Measurements from ENCODE around the gene COPS9.

Gene COPS9

DNA sequence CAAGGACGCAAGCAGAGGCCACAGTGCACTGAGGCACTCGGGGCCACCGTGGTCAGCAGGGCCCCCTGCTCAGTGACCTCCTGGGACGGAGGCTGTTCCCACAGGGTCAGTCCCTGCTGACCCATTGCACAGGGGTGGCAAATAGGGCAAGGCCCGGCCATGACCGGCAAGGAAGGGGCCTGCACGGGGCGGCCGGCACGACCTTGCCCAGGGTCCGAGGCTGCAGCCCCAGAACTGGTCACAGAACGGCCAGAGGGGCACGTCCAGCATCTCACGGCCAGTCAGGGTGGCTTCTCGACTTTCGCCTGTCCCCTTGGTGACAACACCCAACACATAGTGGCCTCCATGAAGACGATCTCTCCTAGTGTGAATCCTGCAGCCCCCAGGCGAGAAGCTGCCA lies 31.9 kb upstream of the COPS9 start:
- no peaks in the 10 kb centered on the region for H3K9me3 Mint-ChIP-seq
- H3K4me1 Mint-ChIP-seq: peaks cover 12% of the 10 kb centered on the region
- no peak overlapping the region for H3K27ac Mint-ChIP-seq
- TF ChIP-seq, protein P1, sequence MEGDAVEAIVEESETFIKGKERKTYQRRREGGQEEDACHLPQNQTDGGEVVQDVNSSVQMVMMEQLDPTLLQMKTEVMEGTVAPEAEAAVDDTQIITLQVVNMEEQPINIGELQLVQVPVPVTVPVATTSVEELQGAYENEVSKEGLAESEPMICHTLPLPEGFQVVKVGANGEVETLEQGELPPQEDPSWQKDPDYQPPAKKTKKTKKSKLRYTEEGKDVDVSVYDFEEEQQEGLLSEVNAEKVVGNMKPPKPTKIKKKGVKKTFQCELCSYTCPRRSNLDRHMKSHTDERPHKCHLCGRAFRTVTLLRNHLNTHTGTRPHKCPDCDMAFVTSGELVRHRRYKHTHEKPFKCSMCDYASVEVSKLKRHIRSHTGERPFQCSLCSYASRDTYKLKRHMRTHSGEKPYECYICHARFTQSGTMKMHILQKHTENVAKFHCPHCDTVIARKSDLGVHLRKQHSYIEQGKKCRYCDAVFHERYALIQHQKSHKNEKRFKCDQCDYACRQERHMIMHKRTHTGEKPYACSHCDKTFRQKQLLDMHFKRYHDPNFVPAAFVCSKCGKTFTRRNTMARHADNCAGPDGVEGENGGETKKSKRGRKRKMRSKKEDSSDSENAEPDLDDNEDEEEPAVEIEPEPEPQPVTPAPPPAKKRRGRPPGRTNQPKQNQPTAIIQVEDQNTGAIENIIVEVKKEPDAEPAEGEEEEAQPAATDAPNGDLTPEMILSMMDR (IDR thresholded peaks at IDR 0.05; ENCODE audit: unreplicated experiment in 3 of 3): no peak
- peaks cover 17% of the 10 kb centered on the region for H3K27me3 Mint-ChIP-seq (ENCODE audit: low read depth)
- no peaks in the 10 kb centered on the region for H3K36me3 Mint-ChIP-seq (ENCODE audit: low read depth)
- no peak overlapping the region for H3K4me3 Mint-ChIP-seq

DNA sequence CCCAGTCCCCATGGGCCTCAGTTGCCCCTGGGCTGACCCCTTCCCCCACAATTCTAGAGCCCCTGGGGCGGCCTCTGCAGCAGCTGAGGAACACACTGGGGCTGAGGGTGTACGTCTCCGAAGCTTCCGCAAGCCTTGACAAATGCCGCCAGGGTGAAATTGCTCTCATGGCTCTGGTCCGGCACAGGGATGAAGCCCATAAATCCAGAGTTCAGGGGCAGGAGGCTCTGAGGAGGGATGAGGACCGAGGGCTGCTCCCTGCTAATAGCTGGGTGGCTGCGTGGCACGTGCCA lies 31.4 kb upstream of the COPS9 start:
- Mint-ChIP-seq H3K4me1 (peaks cover 12% of the 10 kb centered on the region), H3K4me3 (no peak overlapping the region), H3K27ac (no peak overlapping the region), H3K9me3 (no peaks in the 10 kb centered on the region), H3K36me3 (ENCODE audit: low read depth) (no peaks in the 10 kb centered on the region), H3K27me3 (ENCODE audit: low read depth) (peaks cover 17% of the 10 kb centered on the region)
- TF ChIP-seq, protein P1 (IDR thresholded peaks at IDR 0.05; ENCODE audit: unreplicated experiment in 3 of 3): no peak

DNA sequence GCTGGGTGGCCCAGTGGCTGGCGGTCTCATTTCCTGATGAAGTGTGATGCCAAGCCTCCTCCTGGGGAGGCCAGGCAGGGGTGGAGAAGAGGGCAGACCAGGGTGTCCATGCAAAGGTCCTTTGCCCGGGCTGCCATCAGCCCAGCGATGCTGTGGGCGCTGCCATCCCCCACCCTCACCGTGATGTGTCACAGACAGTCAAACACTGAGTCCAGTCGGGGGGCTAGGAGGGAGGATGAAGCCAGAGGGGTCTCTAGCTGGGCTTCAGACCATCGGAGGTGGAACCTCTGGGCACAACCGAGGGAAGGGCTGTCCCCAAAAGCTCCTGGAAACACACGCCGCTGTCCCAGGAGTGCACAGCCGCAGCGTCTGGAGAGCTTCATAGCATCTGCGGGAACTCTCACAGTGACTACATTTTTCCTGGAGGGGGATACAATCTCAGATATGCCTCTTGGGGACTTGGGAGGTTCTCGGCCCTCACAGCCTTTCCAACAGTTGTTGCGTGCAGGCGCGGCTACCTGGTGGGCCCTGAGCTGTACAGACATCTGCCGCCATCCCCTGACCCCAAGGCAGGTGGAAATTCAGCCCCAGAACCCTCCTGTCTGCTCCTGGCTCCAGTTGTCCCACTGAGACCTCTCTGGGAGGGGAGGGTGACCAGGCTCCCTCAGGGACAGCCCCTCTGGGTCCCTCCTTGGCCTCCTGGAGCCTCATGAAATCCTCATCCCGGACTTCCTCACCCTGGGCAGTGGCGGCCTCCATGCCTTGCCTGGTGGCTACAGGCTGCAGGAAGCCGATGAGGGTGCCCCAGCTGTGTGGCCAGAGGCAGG lies 30.9 kb upstream of the COPS9 start:
- peaks cover 12% of the 10 kb centered on the region for H3K4me1 Mint-ChIP-seq
- no peaks in the 10 kb centered on the region for H3K36me3 Mint-ChIP-seq (ENCODE audit: low read depth)
- H3K4me3 Mint-ChIP-seq: no peak overlapping the region
- TF ChIP-seq, protein P1 (IDR thresholded peaks at IDR 0.05; ENCODE audit: unreplicated experiment in 3 of 3): no peak
- H3K27me3 Mint-ChIP-seq (ENCODE audit: low read depth): peaks cover 17% of the 10 kb centered on the region
- H3K27ac Mint-ChIP-seq: no peak overlapping the region
- no peaks in the 10 kb centered on the region for H3K9me3 Mint-ChIP-seq

DNA sequence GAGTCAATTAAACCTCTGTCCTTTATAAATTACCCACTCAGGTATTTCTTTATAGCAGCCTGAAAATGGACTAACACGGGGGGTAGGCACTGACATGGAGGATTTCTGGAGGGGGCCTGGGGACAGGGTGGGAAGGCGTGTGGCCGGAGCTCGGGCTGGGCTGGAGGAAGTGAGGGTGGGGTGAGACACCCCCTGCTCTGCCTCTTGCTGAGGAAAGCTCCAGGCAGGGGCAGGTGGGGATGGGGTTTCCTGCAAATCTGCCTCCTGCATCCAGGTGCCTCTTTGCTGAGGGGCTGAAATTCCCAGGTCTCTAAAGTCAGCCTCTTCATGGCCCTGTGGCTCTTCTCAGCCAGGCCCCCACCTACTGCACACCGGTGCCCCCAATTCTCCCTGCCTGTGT lies 30.1 kb upstream of the COPS9 start:
- Mint-ChIP-seq H3K4me1 (peaks cover 10% of the 10 kb centered on the region), H3K27ac (no peak overlapping the region), H3K4me3 (no peak overlapping the region), H3K27me3 (ENCODE audit: low read depth) (peaks cover 20% of the 10 kb centered on the region), H3K9me3 (no peaks in the 10 kb centered on the region), H3K36me3 (ENCODE audit: low read depth) (no peaks in the 10 kb centered on the region)
- TF ChIP-seq, protein P1 (IDR thresholded peaks at IDR 0.05; ENCODE audit: unreplicated experiment in 3 of 3): no peak

DNA sequence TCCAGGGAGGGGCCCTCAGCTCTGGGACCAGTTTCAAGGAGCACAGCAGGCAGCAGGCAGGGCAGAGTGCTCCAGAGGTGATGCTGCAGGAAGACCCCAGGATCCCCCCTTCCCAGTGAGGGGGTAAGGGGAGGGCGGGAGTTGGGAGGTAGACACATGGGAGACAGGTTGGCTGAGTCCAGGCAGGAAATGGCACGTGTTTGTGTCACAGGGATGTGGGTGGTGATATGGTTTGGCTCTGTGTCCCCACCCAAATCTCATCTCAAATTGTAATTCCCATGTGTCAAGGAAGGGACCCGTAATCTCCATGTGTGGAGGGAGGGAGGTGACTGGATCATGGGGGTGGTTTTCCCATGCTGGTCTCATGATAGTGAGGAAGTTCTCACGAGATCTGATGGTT lies 29.6 kb upstream of the COPS9 start:
- Mint-ChIP-seq H3K4me3 (no peak overlapping the region), H3K4me1 (peaks cover 5% of the 10 kb centered on the region), H3K36me3 (ENCODE audit: low read depth) (no peaks in the 10 kb centered on the region), H3K27me3 (ENCODE audit: low read depth) (peaks cover 20% of the 10 kb centered on the region), H3K9me3 (no peaks in the 10 kb centered on the region), H3K27ac (no peak overlapping the region)
- TF ChIP-seq, protein P1 (IDR thresholded peaks at IDR 0.05; ENCODE audit: unreplicated experiment in 3 of 3): no peak

DNA sequence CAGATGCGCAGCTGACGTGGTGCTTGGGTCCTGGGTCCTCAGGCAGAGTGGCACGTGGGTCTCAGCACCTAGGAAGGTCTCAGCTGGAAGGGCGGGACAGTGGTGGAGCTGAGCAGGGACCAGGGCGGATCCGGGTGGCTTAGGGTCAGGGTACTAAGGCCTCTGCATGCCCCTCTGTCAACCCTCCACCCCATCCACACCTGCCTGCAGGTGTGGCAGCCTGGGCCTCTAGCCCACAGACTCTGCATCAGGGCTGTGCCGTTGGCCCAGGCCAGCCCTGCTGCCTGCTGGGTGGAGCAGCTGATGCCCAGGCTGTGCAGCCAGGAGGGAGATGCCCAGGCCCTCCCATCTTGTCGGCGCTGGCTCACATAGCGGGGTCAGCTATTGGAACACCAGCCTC lies 28.9 kb upstream of the COPS9 start:
- Mint-ChIP-seq H3K36me3 (ENCODE audit: low read depth) (no peaks in the 10 kb centered on the region), H3K27me3 (ENCODE audit: low read depth) (peaks cover 20% of the 10 kb centered on the region), H3K4me3 (no peak overlapping the region), H3K9me3 (no peaks in the 10 kb centered on the region), H3K27ac (no peak overlapping the region), H3K4me1 (no peaks in the 10 kb centered on the region)
- TF ChIP-seq, protein P1 (IDR thresholded peaks at IDR 0.05; ENCODE audit: unreplicated experiment in 3 of 3): no peak

All from nephron (organoid).